Muscle of leg (tissue), 16 donors: Measurements from ENCODE around the gene SPEF2. TPM values are rescaled to one million over a fixed set of nuclear protein-coding genes. Genes with fewer than 3 reads are reported as not detected.
A peak's percentile ranks its signal among the peaks of the same experiment; 100 is the strongest.

Experiments used
- DNase-seq: peaks from one replicate; pipeline ENCODE4 v3.0.0; 2013
- H3K27ac ChIP-seq: one replicate; pipeline ENCODE4 v1.5.1; 2013; ENCODE audit warnings: mild to moderate bottlenecking, low read length, control low read depth
- H3K27me3 ChIP-seq: one replicate; pipeline ENCODE4 v1.6.1; 2013; ENCODE audit warnings: low read length; ENCODE audit not compliant: control insufficient read depth, insufficient read depth
- H3K36me3 ChIP-seq: one replicate; pipeline ENCODE4 v1.6.1; 2013; ENCODE audit warnings: low read length; ENCODE audit not compliant: control insufficient read depth, insufficient read depth
- H3K4me1 ChIP-seq: one replicate; pipeline ENCODE4 v1.6.1; 2013; ENCODE audit warnings: low read length; ENCODE audit not compliant: control insufficient read depth, insufficient read depth
- H3K4me3 ChIP-seq: one replicate; pipeline ENCODE4 v1.5.1; 2013; ENCODE audit warnings: low read length, control low read depth
- H3K9me3 ChIP-seq: replicated peaks from 2 replicates; pipeline ENCODE4 v1.6.1; 2013; ENCODE audit warnings: low read depth, low read length; ENCODE audit not compliant: control insufficient read depth
- WGBS: methylation state at CpG from one replicate; pipeline ENCODE4 v1.1.5; 2013; ENCODE audit warnings: missing lambda C conversion rate; ENCODE audit not compliant: insufficient coverage; 5-methylcytosine and 5-hydroxymethylcytosine counted together
- long read RNA-seq, 11 donors: transcript quantifications; one replicate each; lab custom pipeline, GENCODE V29; 2026
- polyA plus RNA-seq, 8 donors: library from polyadenylated mRNA; unstranded; fragments of 120-200 nt; gene quantifications; one replicate each; pipeline versions ENCODE4 v1.2.1 to v1.2.3, GENCODE V29; 2013; ENCODE audit warnings: inconsistent platforms in 1 of 8, low replicate concordance in 1 of 8; ENCODE audit not compliant: insufficient read length in 8 of 8, insufficient read depth in 1 of 8
- total RNA-seq: library from RNA; stranded (reverse); fragments of 120-200 nt; gene quantifications from one replicate; pipeline ENCODE4 v1.2.4, GENCODE V29; 2013

SPEF2 gene, protein sequence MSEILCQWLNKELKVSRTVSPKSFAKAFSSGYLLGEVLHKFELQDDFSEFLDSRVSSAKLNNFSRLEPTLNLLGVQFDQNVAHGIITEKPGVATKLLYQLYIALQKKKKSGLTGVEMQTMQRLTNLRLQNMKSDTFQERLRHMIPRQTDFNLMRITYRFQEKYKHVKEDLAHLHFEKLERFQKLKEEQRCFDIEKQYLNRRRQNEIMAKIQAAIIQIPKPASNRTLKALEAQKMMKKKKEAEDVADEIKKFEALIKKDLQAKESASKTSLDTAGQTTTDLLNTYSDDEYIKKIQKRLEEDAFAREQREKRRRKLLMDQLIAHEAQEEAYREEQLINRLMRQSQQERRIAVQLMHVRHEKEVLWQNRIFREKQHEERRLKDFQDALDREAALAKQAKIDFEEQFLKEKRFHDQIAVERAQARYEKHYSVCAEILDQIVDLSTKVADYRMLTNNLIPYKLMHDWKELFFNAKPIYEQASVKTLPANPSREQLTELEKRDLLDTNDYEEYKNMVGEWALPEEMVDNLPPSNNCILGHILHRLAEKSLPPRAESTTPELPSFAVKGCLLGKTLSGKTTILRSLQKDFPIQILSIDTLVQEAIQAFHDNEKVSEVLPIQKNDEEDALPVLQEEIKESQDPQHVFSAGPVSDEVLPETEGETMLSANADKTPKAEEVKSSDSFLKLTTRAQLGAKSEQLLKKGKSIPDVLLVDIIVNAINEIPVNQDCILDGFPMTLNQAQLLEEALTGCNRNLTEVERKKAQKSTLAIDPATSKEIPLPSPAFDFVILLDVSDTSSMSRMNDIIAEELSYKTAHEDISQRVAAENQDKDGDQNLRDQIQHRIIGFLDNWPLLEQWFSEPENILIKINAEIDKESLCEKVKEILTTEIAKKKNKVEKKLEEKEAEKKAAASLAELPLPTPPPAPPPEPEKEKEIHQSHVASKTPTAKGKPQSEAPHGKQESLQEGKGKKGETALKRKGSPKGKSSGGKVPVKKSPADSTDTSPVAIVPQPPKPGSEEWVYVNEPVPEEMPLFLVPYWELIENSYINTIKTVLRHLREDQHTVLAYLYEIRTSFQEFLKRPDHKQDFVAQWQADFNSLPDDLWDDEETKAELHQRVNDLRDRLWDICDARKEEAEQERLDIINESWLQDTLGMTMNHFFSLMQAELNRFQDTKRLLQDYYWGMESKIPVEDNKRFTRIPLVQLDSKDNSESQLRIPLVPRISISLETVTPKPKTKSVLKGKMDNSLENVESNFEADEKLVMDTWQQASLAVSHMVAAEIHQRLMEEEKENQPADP (N-terminal part only)
- total RNA-seq (8.8 TPM), polyA plus RNA-seq (10 to 100 TPM in 1 of 8 donors, 1 to 10 TPM in 7; 5.1 to 10.3 (median 7.5) TPM)
- long read RNA-seq, donor 1, partial matches to known transcripts, result 0 of 1 reads
- long read RNA-seq, donor 1, other reads (novel, unspliced or antisense), result 0 of 1 reads
- long read RNA-seq, donor 2, result 0 reads
- long read RNA-seq, donor 3, result 0 reads
- long read RNA-seq, donor 4, partial matches to known transcripts, result 0 of 1 reads
- long read RNA-seq, donor 4, other reads (novel, unspliced or antisense), result 0 of 1 reads
- long read RNA-seq, donor 5, partial matches to known transcripts, result 0 of 1 reads
- long read RNA-seq, donor 5, other reads (novel, unspliced or antisense), result 0 of 1 reads
- long read RNA-seq, donor 6, partial matches to known transcripts, result 0 of 1 reads
- long read RNA-seq, donor 6, other reads (novel, unspliced or antisense), result 0 of 1 reads
- long read RNA-seq, donor 7, partial matches to known transcripts, result 0 of 1 reads
- long read RNA-seq, donor 7, other reads (novel, unspliced or antisense), result 0 of 1 reads
- long read RNA-seq, donor 8, partial matches to known transcripts, result 0 of 2 reads
- long read RNA-seq, donor 8, other reads (novel, unspliced or antisense), result 0 of 2 reads
- long read RNA-seq, donor 9, partial matches to known transcripts, result 0 of 1 reads
- long read RNA-seq, donor 9, other reads (novel, unspliced or antisense), result 0 of 1 reads
- long read RNA-seq, donor 10, partial matches to known transcripts, result 0 of 1 reads
- long read RNA-seq, donor 10, other reads (novel, unspliced or antisense), result 0 of 1 reads
- long read RNA-seq, donor 11, partial matches to known transcripts, result 0 of 3 reads
- long read RNA-seq, donor 11, other reads (novel, unspliced or antisense), result 0 of 3 reads

DNA sequence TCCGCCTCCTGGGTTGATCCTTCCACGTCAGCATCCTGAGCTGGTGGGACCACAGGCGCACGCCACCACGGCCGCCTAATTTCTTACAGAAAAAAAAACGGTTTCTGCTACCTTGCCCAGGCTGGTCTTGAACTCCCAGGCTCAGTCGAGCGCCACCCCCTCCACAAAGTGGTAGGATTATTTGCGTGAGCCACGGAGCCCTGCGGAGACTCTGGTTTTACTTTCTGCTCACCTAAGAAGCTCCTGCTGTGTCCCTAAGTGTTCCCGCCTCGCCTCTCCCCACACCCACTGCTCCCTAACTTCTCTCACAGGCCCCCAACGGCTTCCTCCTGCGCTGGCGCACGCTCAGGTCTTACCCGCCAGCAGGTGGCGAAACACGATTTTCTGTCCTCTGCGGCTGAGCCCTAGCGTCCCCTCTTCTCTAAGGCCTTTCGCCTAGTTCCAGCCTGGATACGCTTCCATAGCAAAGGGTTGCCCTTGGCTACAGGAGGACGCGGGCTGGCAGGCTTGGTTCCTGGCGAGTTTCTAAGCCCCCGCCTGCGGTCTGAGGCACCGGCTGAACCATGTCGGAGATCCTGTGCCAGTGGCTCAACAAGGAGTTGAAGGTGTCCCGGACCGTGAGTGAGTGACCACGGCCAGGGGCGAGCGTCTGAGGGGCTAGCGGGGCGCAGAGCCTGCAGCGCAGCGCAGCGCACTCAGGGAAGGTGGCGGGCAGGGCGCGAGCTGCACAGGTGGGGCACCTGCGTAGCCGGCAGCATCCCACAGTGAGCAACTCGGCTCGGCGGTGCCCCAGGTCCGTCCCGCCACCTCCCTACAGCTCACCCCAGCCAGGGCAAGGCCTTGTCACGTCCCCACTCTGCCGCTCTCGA lies at the start of gene SPEF2:
SPEF2 (plus strand) TSS at position 429 of the 869 bp plus-strand sequence; CDS start at position 564, 135 bp downstream.
- DNase-seq, result peak; percentile 94
- H3K36me3 ChIP-seq, result no peaks in the 10 kb centered on the region
- H3K27ac ChIP-seq, result no peak within 1 kb of the TSS
- no peaks in the 10 kb centered on the region for H3K9me3 ChIP-seq
- no peaks in the 10 kb centered on the region for H3K4me1 ChIP-seq
- peak within 1 kb of the TSS; percentile 78 for H3K4me3 ChIP-seq
- H3K27me3 ChIP-seq, result no peaks in the 10 kb centered on the region
- 2% methylated on average over 43 of the region's 55 CpGs for WGBS

DNA sequence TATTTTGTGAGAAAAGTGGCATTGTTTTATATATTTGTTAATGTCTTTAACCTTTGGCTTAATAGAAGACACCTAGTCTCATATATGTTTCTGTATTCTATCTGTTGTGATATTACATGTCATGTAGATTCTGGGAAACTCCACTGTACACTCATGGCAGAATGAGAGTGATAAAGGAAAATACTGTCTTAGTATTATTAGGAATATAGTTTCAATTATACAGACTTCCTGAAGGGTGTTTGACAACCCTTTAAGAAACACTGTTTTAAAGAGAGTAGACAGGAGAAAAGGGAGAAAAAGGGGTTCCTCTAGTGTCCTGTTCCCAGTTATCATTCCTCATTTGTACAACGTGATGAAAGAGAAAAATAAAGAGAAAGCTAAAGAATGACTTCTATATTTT lies 42.1 kb upstream of the SPEF2 start:
- H3K36me3 ChIP-seq, result no peaks in the 10 kb centered on the region
- no CpG with 5 or more reads among the region's 1 CpG for WGBS
- no peak for DNase-seq
- H3K27ac ChIP-seq, result no peak overlapping the region
- no peaks in the 10 kb centered on the region for H3K9me3 ChIP-seq
- H3K27me3 ChIP-seq, result no peaks in the 10 kb centered on the region
- H3K4me1 ChIP-seq, result no peaks in the 10 kb centered on the region
- H3K4me3 ChIP-seq, result no peak overlapping the region

DNA sequence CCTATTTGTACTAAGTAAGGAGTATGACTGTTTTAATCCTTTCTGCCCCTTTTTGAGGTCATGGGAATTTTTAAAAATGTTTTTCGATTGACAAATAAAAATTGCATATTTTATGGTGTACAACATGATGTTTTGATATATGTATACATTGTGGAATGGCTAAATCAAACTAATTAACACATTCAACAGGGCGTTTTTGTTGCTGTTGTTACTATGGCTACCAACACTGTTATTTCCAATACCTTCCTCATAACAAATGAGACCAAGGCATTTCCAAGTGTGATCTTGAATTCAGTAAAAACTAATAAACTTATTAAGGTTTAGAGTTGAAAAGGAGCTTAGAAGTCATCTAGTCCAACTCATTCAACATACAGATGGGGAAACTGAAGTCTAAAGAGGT lies 30.2 kb upstream of the SPEF2 start:
- DNase-seq, result no peak
- Histone ChIP-seq H3K9me3 (no peaks in the 10 kb centered on the region), H3K27ac (no peak overlapping the region), H3K4me3 (no peak overlapping the region), H3K4me1 (no peaks in the 10 kb centered on the region), H3K36me3 (no peaks in the 10 kb centered on the region), H3K27me3 (no peaks in the 10 kb centered on the region)
- WGBS, result no CpG with 5 or more reads among the region's 2 CpGs

DNA sequence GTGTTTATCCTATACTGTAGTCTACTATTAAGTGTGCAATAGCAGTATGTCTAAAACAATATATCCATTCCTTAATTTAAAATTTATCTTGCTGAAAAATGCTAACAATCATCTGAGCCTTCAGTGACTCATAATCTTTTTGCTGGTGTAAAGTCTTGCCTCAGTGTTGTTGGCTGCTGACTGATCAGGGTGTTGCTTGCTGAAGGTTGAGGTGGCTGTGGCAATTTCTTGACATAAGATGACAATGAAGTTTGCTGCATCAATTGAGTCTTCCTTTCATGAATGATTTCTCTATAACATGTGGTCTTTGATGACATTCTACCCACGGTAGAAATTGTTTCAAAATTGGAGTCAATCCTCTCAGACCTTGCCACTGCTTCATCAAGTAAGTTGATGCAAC lies 24.3 kb upstream of the SPEF2 start:
- Histone ChIP-seq H3K27me3 (no peaks in the 10 kb centered on the region), H3K9me3 (no peaks in the 10 kb centered on the region), H3K27ac (no peak overlapping the region), H3K36me3 (no peaks in the 10 kb centered on the region), H3K4me3 (no peak overlapping the region), H3K4me1 (no peaks in the 10 kb centered on the region)
- no peak for DNase-seq
- no CpG with 5 or more reads among the region's 1 CpG for WGBS

DNA sequence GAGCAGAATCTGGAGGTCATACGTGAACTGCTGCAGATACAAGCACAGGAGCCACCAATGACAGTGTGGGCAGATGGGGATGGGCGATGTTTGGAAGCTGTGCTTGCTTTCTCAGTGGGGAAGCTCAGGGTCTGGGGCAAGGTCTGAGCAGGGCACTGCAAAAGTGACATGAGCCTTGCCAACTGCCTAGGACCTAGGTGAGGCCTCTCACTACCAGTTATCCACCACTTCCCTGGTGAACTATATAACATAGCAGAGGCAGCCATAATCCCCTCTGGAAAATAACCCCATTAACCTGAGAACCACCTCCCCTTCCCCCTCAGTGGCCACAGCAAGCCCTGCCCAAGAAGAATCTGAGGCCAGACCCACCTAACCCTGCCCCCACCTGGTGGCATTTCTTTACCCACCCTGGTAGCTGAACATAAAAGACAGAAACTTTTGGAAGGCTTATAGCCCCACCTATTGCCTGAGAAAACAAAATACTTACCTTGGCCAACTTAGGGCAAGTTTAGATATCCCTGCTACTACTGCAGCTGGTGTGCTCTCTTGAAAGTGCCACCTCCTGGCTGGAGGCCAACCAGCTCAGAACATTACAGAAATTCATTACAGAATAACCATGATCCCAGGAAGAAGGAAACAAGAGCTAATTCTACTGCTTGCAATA lies 18.8 kb upstream of the SPEF2 start:
- no peaks in the 10 kb centered on the region for H3K9me3 ChIP-seq
- 95% methylated on average over 2 of the region's 2 CpGs for WGBS
- no peaks in the 10 kb centered on the region for H3K4me1 ChIP-seq
- H3K27me3 ChIP-seq, result no peaks in the 10 kb centered on the region
- no peaks in the 10 kb centered on the region for H3K36me3 ChIP-seq
- DNase-seq, result peak; percentile 3
- no peak overlapping the region for H3K27ac ChIP-seq
- H3K4me3 ChIP-seq, result no peak overlapping the region

DNA sequence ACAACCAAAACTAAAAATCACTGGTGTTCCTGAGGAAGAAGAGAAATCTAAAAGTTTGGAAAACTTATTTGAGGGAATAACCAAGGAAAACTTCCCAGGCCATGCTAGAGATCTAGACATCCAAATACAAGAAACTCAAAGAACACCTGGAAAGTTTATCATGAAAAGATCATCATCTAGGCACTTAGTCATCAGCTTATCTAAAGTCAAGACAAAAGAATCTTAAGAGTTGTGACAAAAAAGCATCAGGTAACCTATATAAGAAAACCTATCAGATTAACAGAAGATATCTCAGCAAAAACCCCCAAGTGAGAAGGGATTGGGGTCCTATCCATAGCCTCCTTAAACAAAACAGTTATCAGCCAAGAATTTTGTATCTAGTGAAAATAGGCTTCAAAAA lies 17.1 kb upstream of the SPEF2 start:
- no peaks in the 10 kb centered on the region for H3K9me3 ChIP-seq
- H3K4me1 ChIP-seq, result no peaks in the 10 kb centered on the region
- no peak for DNase-seq
- no peak overlapping the region for H3K4me3 ChIP-seq
- no peaks in the 10 kb centered on the region for H3K27me3 ChIP-seq
- no peak overlapping the region for H3K27ac ChIP-seq
- no peaks in the 10 kb centered on the region for H3K36me3 ChIP-seq

DNA sequence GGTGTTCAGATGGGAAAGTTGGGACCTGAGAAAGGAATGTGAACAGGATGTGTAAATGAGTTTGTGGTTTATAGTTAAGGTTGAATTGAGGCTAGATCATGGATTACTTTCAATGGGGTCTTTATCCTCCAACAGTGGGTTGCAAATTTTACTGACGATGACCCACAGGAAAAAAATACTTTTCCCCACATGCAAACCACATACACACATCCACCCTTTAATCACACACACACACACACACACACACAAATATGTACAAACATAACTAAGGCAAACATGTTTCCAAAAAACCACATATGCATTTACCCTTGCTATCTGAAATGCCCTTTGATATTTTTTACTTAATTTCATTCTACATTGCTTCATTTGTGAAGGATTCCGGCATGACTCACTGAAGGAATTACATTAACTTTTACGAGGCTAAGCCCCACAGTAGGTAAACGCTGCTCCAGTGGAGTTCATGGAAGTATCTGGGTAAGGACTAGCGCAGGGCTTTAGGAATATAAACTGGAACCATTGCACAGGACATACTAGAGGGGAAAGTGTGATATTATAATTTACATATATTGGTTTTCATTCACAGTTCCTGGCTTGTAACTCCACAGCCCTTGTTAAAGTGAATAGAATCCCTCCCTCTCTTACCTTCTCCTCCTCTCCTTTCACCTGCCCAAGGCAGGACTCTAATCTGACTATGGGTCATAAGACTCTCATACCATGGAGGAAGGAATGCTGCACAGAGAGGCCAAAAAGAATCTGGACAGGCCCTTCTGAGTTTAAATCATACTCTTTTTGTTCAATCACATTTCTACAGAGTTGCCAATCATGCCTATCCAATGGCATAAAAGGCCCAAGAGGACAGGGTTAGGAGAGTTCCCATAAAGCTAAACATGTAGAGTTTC lies 8.5 kb upstream of the SPEF2 start:
- DNase-seq, result no peak

More for the DNA sequence above, 8.5 kb upstream of the SPEF2 start:
- no peak overlapping the region for H3K4me3 ChIP-seq
- H3K9me3 ChIP-seq, result no peaks in the 10 kb centered on the region
- no peaks in the 10 kb centered on the region for H3K4me1 ChIP-seq
- no peak overlapping the region for H3K27ac ChIP-seq
- no peaks in the 10 kb centered on the region for H3K27me3 ChIP-seq
- WGBS, result 77% methylated on average over 3 of the region's 5 CpGs
- H3K36me3 ChIP-seq, result no peaks in the 10 kb centered on the region
